Endodermal cell (in vitro differentiated cells): Measurements from ENCODE around the gene APMAP. TPM values are rescaled to one million over a fixed set of nuclear protein-coding genes. Genes with fewer than 3 reads are reported as not detected.
"Not testable (repeated sequence)": the region's sequence is repeated elsewhere in the genome, so short reads cannot be mapped to it uniquely, and the experiment has no call there.

Source experiments
- DNase-seq: peaks from one replicate; pipeline ENCODE4 v3.0.0-alpha.2; 2017
- H3K27ac ChIP-seq: 2 replicates; pipeline ENCODE4 v1.5.1; 2013; ENCODE audit warnings: mild to moderate bottlenecking, low read depth, low read length, moderate library complexity
- H3K27me3 ChIP-seq: 2 replicates; pipeline ENCODE4 v1.6.1; 2013; ENCODE audit warnings: mild to moderate bottlenecking, low read length, moderate library complexity; ENCODE audit not compliant: insufficient read depth, control insufficient read depth, poor library complexity, severe bottlenecking
- H3K36me3 ChIP-seq: 2 replicates; pipeline ENCODE4 v1.7.0; 2013; ENCODE audit warnings: mild to moderate bottlenecking, low read length, moderate library complexity; ENCODE audit not compliant: control insufficient read depth, insufficient read depth
- H3K4me1 ChIP-seq: one replicate; pipeline ENCODE4 v1.7.0; 2013; ENCODE audit warnings: low read length; ENCODE audit not compliant: control insufficient read depth, insufficient read depth
- H3K4me3 ChIP-seq: 2 replicates; pipeline ENCODE4 v1.5.1; 2013; ENCODE audit warnings: mild to moderate bottlenecking, low read length, moderate library complexity
- H3K9ac ChIP-seq: 2 replicates; pipeline ENCODE4 v1.6.1; 2013; ENCODE audit warnings: mild to moderate bottlenecking, low read length, moderate library complexity; ENCODE audit not compliant: poor library complexity, severe bottlenecking; ENCODE audit errors: extremely low read depth
- H3K9me3 ChIP-seq: 2 replicates; pipeline ENCODE4 v1.6.1; 2013; ENCODE audit warnings: mild to moderate bottlenecking, low read length, moderate library complexity; ENCODE audit not compliant: control insufficient read depth
- H3K27ac Mint-ChIP-seq: 2 replicates; pipeline ENCODE4 v1.8.0; 2020; ENCODE audit warnings: mixed read lengths
- H3K27me3 Mint-ChIP-seq: 2 replicates; pipeline ENCODE4 v1.8.0; 2021; ENCODE audit warnings: mild to moderate bottlenecking, mixed read lengths; ENCODE audit not compliant: insufficient read depth
- H3K36me3 Mint-ChIP-seq: 2 replicates; pipeline ENCODE4 v1.8.0; 2020; ENCODE audit warnings: low read depth, mixed read lengths
- H3K4me1 Mint-ChIP-seq: 2 replicates; pipeline ENCODE4 v1.8.0; 2020; ENCODE audit warnings: mixed read lengths
- H3K4me3 Mint-ChIP-seq: 2 replicates; pipeline ENCODE4 v1.8.0; 2020; ENCODE audit warnings: mild to moderate bottlenecking, moderate library complexity, mixed read lengths
- H3K9me3 Mint-ChIP-seq: 2 replicates; pipeline ENCODE4 v1.8.0; 2020; ENCODE audit warnings: mild to moderate bottlenecking, mixed read lengths
- WGBS, 2 experiments: methylation state at CpG; one replicate each; pipeline versions ENCODE4 v1.1.5 to v1.1.7; 2013; ENCODE audit warnings: missing lambda C conversion rate in 2 of 2, mixed read lengths in 1 of 2; ENCODE audit not compliant: insufficient coverage in 1 of 2, insufficient read length in 1 of 2; 5-methylcytosine and 5-hydroxymethylcytosine counted together
- total RNA-seq, 2 donors: library from RNA; stranded (reverse); fragmentation: NEBNext Ultra II Directional in 1 of 2; extraction: Animal tissue kit (Norgen Biotek cat#: 25700) in 1 of 2; gene quantifications; 2 replicates in 1 of 2; 3 replicates in 1 of 2; pipeline ENCODE4 v1.2.1, GENCODE V29; 2021
- TF ChIP-seq, protein P1 (sequence below): fragments of 200-600 bp; sonication (generic); conservative IDR thresholded peaks from 2 replicates; pipeline ENCODE4 v1.5.0; 2021; ENCODE audit warnings: antibody characterized with exemption, mild to moderate bottlenecking

The APMAP gene
- total RNA-seq, 2 donors from 2014 or later, result 60.2 to 65.6 TPM

DNA sequence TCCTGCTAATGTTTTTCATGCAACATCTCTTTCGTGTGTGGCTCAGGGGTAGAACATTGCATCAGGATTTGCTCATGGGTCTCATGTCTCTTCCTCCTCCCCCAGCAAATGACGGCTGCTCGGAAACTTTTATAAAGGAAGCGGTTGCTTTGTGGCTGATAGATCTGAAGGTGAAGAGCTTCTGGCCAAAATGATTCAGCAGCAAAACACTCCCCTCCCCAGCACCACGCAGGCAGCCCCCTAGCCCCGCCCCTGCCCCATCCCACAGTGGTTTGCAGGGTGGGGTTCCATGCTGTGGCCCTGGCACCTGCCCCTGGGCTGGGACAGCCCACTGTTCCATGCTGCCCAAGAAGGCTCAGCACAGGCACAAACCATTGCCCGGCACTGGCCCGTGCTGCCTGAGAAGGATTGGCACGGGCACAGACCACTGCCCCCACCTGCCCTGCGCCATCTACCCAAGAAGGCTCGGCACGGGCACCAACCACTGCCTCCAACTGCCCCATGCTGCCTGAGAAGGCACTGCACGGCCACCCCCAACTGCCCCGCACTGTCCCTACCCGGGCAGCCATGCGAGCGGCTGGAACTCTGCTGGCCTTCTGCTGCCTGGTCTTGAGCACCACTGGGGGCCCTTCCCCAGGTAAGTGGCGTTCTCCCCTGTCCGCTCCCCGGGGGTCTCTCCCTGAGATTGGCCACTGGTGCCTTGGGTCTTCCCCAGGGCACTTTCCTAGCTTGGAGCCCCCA lies 43.4 kb downstream of the APMAP start, which contains the start of gene CST7:
Gene CST7, plus strand, starts transcription at position 331 of the 741 bp plus-strand sequence. Its CDS starts 237 bp downstream, at position 568.
- Mint-ChIP-seq H3K4me3 (no peak within 1 kb of the TSS), H3K27ac (no peak within 1 kb of the TSS), H3K4me1 (no peaks in the 10 kb centered on the region), H3K27me3 (peaks cover 25% of the 10 kb centered on the region), H3K9me3 (peaks cover 22% of the 10 kb centered on the region), H3K36me3 (no peaks in the 10 kb centered on the region)
- TF ChIP-seq, protein P1, sequence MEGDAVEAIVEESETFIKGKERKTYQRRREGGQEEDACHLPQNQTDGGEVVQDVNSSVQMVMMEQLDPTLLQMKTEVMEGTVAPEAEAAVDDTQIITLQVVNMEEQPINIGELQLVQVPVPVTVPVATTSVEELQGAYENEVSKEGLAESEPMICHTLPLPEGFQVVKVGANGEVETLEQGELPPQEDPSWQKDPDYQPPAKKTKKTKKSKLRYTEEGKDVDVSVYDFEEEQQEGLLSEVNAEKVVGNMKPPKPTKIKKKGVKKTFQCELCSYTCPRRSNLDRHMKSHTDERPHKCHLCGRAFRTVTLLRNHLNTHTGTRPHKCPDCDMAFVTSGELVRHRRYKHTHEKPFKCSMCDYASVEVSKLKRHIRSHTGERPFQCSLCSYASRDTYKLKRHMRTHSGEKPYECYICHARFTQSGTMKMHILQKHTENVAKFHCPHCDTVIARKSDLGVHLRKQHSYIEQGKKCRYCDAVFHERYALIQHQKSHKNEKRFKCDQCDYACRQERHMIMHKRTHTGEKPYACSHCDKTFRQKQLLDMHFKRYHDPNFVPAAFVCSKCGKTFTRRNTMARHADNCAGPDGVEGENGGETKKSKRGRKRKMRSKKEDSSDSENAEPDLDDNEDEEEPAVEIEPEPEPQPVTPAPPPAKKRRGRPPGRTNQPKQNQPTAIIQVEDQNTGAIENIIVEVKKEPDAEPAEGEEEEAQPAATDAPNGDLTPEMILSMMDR, result no peak
- no peaks in the 10 kb centered on the region for H3K36me3 ChIP-seq
- no peak within 1 kb of the TSS for H3K9ac ChIP-seq
- no peaks in the 10 kb centered on the region for H3K9me3 ChIP-seq
- no peaks in the 10 kb centered on the region for H3K4me1 ChIP-seq
- WGBS, 2 experiments, result 86 to 88% methylated on average over 11 to 20 of the region's 20 CpGs
- H3K27me3 ChIP-seq, result no peaks in the 10 kb centered on the region
- peak; percentile 22 for DNase-seq
- no peak within 1 kb of the TSS for H3K4me3 ChIP-seq
- H3K27ac ChIP-seq, result no peak within 1 kb of the TSS

DNA sequence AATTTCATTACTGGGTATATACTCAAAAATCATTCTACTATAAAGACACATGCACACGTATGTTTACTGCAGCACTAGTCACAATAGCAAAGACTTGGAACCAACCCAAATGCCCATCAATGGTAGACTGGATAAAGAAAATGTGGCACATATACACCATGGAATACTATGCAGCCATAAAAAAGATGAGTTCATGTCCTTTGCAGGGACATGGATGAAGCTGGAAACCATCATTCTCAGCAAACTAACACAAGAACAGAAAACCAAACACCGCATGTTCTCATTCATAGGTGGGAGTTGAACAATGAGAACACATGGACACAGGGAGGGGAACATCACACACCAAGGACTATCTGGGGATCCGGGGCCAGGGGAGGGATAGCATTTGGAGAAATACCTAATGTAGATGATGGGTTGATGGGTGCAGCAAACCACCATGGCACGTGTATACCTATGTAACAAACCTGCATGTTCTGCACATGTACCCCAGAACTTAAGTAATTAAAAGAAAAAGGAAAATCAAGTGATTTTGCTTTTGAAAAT lies 44.1 kb downstream of the APMAP start:
- H3K4me3 ChIP-seq, H3K27ac Mint-ChIP-seq, DNase-seq, H3K4me3 Mint-ChIP-seq, H3K9ac ChIP-seq, H3K27ac ChIP-seq, H3K36me3 ChIP-seq, H3K9me3 ChIP-seq, H3K4me1 ChIP-seq, H3K27me3 ChIP-seq, H3K4me1 Mint-ChIP-seq, H3K36me3 Mint-ChIP-seq: not testable (repeated sequence)
- Mint-ChIP-seq H3K9me3 (peaks cover 22% of the 10 kb centered on the region), H3K27me3 (peaks cover 24% of the 10 kb centered on the region)
- WGBS, 2 experiments, result 89 to 100% methylated on average over 1 to 3 of the region's 4 CpGs

DNA sequence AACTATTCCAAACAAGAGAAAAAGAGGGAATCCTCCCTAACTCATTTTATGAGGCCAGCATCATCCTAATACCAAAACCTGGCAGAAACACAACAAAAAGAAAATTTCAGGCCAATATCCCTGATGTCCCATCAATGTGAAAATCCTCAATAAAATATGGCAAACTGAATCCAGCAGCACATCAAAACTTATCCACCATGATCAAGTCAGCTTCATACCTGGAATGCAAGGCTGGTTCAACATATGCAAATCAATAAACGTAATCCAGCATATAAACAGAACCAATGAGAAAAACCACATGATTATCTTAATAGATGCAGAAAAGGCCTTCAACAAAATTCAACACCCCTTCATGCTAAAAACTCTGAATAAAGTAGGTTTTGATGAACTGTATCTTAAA lies 46.2 kb downstream of the APMAP start:
- not testable (repeated sequence) for H3K27me3 ChIP-seq, H3K4me3 ChIP-seq, H3K9me3 ChIP-seq, H3K27ac ChIP-seq, H3K4me1 Mint-ChIP-seq, DNase-seq, H3K27ac Mint-ChIP-seq, H3K36me3 ChIP-seq, H3K36me3 Mint-ChIP-seq, H3K4me1 ChIP-seq, H3K9ac ChIP-seq, H3K4me3 Mint-ChIP-seq
- 84% methylated on average over 1 of the region's 1 CpG; no CpG with 5 or more reads in 1 of the 2 experiments for WGBS, 2 experiments
- H3K9me3 Mint-ChIP-seq, result peaks cover 22% of the 10 kb centered on the region
- H3K27me3 Mint-ChIP-seq, result peaks cover 22% of the 10 kb centered on the region

DNA sequence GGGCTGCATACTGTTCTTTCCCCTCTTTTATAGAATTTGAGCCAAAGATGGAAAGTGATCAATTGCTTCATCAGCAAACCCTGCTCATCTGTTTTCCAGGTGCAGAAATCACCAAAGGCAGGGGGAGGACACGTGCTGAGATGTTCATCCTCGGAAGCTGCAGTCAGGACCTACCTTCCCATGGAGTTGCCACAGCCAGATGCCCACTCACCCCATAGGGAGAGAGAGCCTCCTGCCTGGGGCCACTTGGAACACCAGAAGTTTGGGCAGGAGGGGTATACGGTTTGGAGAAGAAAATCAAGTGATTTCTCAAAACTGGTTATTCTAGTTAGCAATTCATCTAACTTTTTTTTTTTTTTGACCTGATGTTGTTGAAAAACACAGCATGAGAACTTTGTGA lies 48.8 kb downstream of the APMAP start:
- DNase-seq, result peak; percentile 7
- no peak overlapping the region for H3K9ac ChIP-seq
- no peaks in the 10 kb centered on the region for H3K4me1 ChIP-seq
- H3K9me3 ChIP-seq, result no peaks in the 10 kb centered on the region
- H3K27me3 ChIP-seq, result no peaks in the 10 kb centered on the region
- Mint-ChIP-seq H3K27me3 (peaks cover 20% of the 10 kb centered on the region), H3K27ac (no peak overlapping the region), H3K4me1 (no peaks in the 10 kb centered on the region), H3K4me3 (no peak overlapping the region), H3K9me3 (peaks cover 30% of the 10 kb centered on the region), H3K36me3 (no peaks in the 10 kb centered on the region)
- no peak overlapping the region for H3K27ac ChIP-seq
- TF ChIP-seq, protein P1, result no peak
- no peaks in the 10 kb centered on the region for H3K36me3 ChIP-seq
- no peak overlapping the region for H3K4me3 ChIP-seq
- WGBS, 2 experiments, result 83 to 90% methylated on average over 1 to 2 of the region's 3 CpGs
